GM20431 (cell line): ENCODE measurements around the gene CHKA.

Source experiments
- in situ Hi-C: fragments of 300-500 bp; cut with MseI, MboI; formaldehyde crosslinking; loops from one replicate; pipeline ENCODE4 v1.15.0; 2020; ENCODE audit warnings: low sequenced_read_pairs; ENCODE audit not compliant: unreplicated experiment

Gene CHKA

GRCh38 chr11:68143310-68143689 is 22.1 kb upstream of the CHKA start:
- in situ Hi-C loops = no loop called here

- in situ Hi-C loops = no loop called here
Measured at GRCh38 chr11:68142441-68143309, 21.5 kb upstream of the CHKA start.

- in situ Hi-C loops = no loop called here
Measured at GRCh38 chr11:68142028-68142412, 20.8 kb upstream of the CHKA start.

GRCh38 chr11:68141246-68142027 is 20.2 kb upstream of the CHKA start:
- in situ Hi-C loops = no loop called here

GRCh38 chr11:68140496-68141245 is 19.5 kb upstream of the CHKA start:
- in situ Hi-C loops = no loop called here

- in situ Hi-C loops = no loop called here
Measured at GRCh38 chr11:68138237-68138636, 17.0 kb upstream of the CHKA start.

- in situ Hi-C loops = no loop called here
Measured at GRCh38 chr11:68137833-68138232, 16.6 kb upstream of the CHKA start.

GRCh38 chr11:68136866-68137265 is 15.7 kb upstream of the CHKA start:
- in situ Hi-C loops = no loop called here

GRCh38 chr11:68135161-68135560 is 14.0 kb upstream of the CHKA start:
- in situ Hi-C loops = no loop called here

- in situ Hi-C loops = no loop called here
Measured at GRCh38 chr11:68133761-68134160, 12.6 kb upstream of the CHKA start.

- in situ Hi-C loops = no loop called here
Measured at GRCh38 chr11:68130121-68130520, 8.9 kb upstream of the CHKA start.

GRCh38 chr11:68128682-68129327 is 7.6 kb upstream of the CHKA start:
- in situ Hi-C loops = no loop called here

- in situ Hi-C loops = no loop called here
Measured at GRCh38 chr11:68127714-68128681, 6.8 kb upstream of the CHKA start.

- in situ Hi-C loops = no loop called here
Measured at GRCh38 chr11:68125164-68125563, 4.0 kb upstream of the CHKA start.

GRCh38 chr11:68122936-68123539 is 1.9 kb upstream of the CHKA start:
- in situ Hi-C loops = no loop called here

GRCh38 chr11:68120273-68121066 is 718 bp downstream of the CHKA start:
- in situ Hi-C loops = no loop called here

- in situ Hi-C loops = no loop called here
Measured at GRCh38 chr11:68118706-68119448, 2.3 kb downstream of the CHKA start.
